Neural cell (in vitro differentiated cells): ENCODE data around the gene ZNF444. TPM values are rescaled to one million over a fixed set of nuclear protein-coding genes. Genes with fewer than 3 reads are reported as not detected.
A peak's percentile ranks its signal among the peaks of the same experiment; 100 is the strongest.

Source experiments
- H2AFZ ChIP-seq: fragments of 200-600, 300-800 bp; sonication (generic), shearing (Covaris generic); 2 replicates; pipeline ENCODE4 v1.6.0; 2014; ENCODE audit warnings: low read depth, mild to moderate bottlenecking, antibody characterized with exemption, low read length, moderate library complexity
- H3F3A ChIP-seq: fragments of 200-600 bp; shearing (Covaris generic); 2 replicates; pipeline ENCODE4 v1.6.1; 2016; ENCODE audit warnings: mild to moderate bottlenecking, moderate library complexity, mixed read lengths, antibody characterized with exemption, low read length; ENCODE audit not compliant: insufficient read depth, poor library complexity, severe bottlenecking
- H3K27ac ChIP-seq: fragments of 200-600, 300-800 bp; sonication (generic), shearing (Covaris generic); 2 replicates; pipeline ENCODE4 v1.5.1; 2014; ENCODE audit warnings: mild to moderate bottlenecking, low read length, moderate library complexity
- H3K27me3 ChIP-seq: fragments of 300-800, 200-600 bp; sonication (generic), shearing (Covaris generic); 2 replicates; pipeline ENCODE4 v1.6.0; 2014; ENCODE audit warnings: mild to moderate bottlenecking, low read depth, low read length, moderate library complexity; ENCODE audit not compliant: insufficient read depth
- H3K36me3 ChIP-seq: fragments of 300-800, 200-600 bp; sonication (generic), shearing (Covaris generic); 2 replicates; pipeline ENCODE4 v1.5.1; 2014; ENCODE audit warnings: mild to moderate bottlenecking, antibody characterized with exemption, low read length, moderate library complexity; ENCODE audit not compliant: insufficient read depth
- H3K4me2 ChIP-seq: fragments of 300-800, 200-600 bp; sonication (generic), shearing (Covaris generic); 2 replicates; pipeline ENCODE4 v1.6.0; 2014; ENCODE audit warnings: mild to moderate bottlenecking, low read length
- H3K4me3 ChIP-seq: fragments of 300-800, 200-600 bp; sonication (generic), shearing (Covaris generic); 2 replicates; pipeline ENCODE4 v1.5.1; 2014; ENCODE audit warnings: mild to moderate bottlenecking, low read length, moderate library complexity
- H3K79me2 ChIP-seq: fragments of 200-600 bp; shearing (Covaris generic); replicated peaks from 2 replicates; pipeline ENCODE4 v1.6.0; 2014; ENCODE audit warnings: mild to moderate bottlenecking, low read length, moderate library complexity; ENCODE audit not compliant: insufficient read depth
- H3K9ac ChIP-seq: fragments of 300-800, 200-600 bp; sonication (generic), shearing (Covaris generic); 2 replicates; pipeline ENCODE4 v1.6.1; 2016; ENCODE audit warnings: mild to moderate bottlenecking, low read length, mixed read lengths
- H3K9me2 ChIP-seq: fragments of 200-600 bp; shearing (Covaris generic); 2 replicates; pipeline ENCODE4 v1.6.1; 2016; ENCODE audit warnings: mild to moderate bottlenecking, low read length, mixed read lengths; ENCODE audit not compliant: insufficient read depth
- H3K9me3 ChIP-seq: fragments of 200-600, 300-800 bp; sonication (generic), shearing (Covaris generic); 2 replicates; pipeline ENCODE4 v1.6.1; 2016; ENCODE audit warnings: mild to moderate bottlenecking, mixed run types, low read length, moderate library complexity, mixed read lengths
- H4K20me1 ChIP-seq: fragments of 200-600 bp; shearing (Covaris generic); 2 replicates; pipeline ENCODE4 v1.6.1; 2016; ENCODE audit warnings: mild to moderate bottlenecking, mixed run types; ENCODE audit not compliant: insufficient read depth
- CTCF ChIP-seq: fragments of 450-650 bp; IDR thresholded peaks from 2 replicates; pipeline ENCODE4 v1.5.1; 2014; ENCODE audit warnings: antibody characterized with exemption, mild to moderate bottlenecking, moderate library complexity; ENCODE audit not compliant: poor library complexity, severe bottlenecking
- EP300 ChIP-seq: fragments of 450-650 bp; conservative IDR thresholded peaks from 2 replicates; pipeline ENCODE4 v1.6.1; 2014; ENCODE audit warnings: antibody characterized with exemption, mild to moderate bottlenecking, moderate library complexity; ENCODE audit not compliant: poor library complexity, severe bottlenecking
- EZH2 ChIP-seq: fragments of 200-600, 300-800 bp; shearing (Covaris generic), sonication (generic); IDR thresholded peaks from 2 replicates; pipeline ENCODE4 v1.6.1; 2014; ENCODE audit warnings: antibody characterized with exemption, low read length, borderline replicate concordance, mild to moderate bottlenecking; ENCODE audit not compliant: insufficient read depth, poor library complexity, severe bottlenecking
- MXI1 ChIP-seq: fragments of 450-650 bp; conservative IDR thresholded peaks from 2 replicates; pipeline ENCODE4 v1.6.1; 2014; ENCODE audit warnings: antibody characterized with exemption, mild to moderate bottlenecking; ENCODE audit not compliant: poor library complexity, severe bottlenecking
- POLR2AphosphoS5 ChIP-seq: IDR thresholded peaks from 2 replicates; pipeline ENCODE4 v1.6.1; 2012
- RAD21 ChIP-seq: fragments of 450-650 bp; conservative IDR thresholded peaks from 2 replicates; pipeline ENCODE4 v1.6.1; 2014; ENCODE audit warnings: antibody characterized with exemption, mild to moderate bottlenecking, moderate library complexity
- SMC3 ChIP-seq: fragments of 450-650 bp; conservative IDR thresholded peaks from 2 replicates; pipeline ENCODE4 v1.6.1; 2014; ENCODE audit warnings: antibody characterized with exemption, mild to moderate bottlenecking, moderate library complexity; ENCODE audit not compliant: poor library complexity
- TAF1 ChIP-seq: IDR thresholded peaks from 2 replicates; pipeline ENCODE4 v1.6.1; 2012; ENCODE audit warnings: low read depth
- polyA plus RNA-seq: library from polyadenylated mRNA; depleted of rRNA; stranded (reverse); fragments of >200 nt; gene quantifications from 2 replicates; pipeline ENCODE4 v1.2.3, GENCODE V29; 2014
- TF ChIP-seq, protein P1 (sequence below): IDR thresholded peaks from 2 replicates; pipeline ENCODE4 v1.6.1; 2012; ENCODE audit warnings: borderline replicate concordance

The ZNF444 gene
- polyA plus RNA-seq, 1 donor from 2014 or later: 45.6 TPM

- H3K9me2 ChIP-seq: no peaks in the 10 kb centered on the region
- TF ChIP-seq EP300 (no peak), POLR2AphosphoS5 (no peak), SMC3 (no peak), EZH2 (no peak), CTCF (no peak), TAF1 (no peak), MXI1 (no peak), RAD21 (no peak)
- TF ChIP-seq, protein P1, sequence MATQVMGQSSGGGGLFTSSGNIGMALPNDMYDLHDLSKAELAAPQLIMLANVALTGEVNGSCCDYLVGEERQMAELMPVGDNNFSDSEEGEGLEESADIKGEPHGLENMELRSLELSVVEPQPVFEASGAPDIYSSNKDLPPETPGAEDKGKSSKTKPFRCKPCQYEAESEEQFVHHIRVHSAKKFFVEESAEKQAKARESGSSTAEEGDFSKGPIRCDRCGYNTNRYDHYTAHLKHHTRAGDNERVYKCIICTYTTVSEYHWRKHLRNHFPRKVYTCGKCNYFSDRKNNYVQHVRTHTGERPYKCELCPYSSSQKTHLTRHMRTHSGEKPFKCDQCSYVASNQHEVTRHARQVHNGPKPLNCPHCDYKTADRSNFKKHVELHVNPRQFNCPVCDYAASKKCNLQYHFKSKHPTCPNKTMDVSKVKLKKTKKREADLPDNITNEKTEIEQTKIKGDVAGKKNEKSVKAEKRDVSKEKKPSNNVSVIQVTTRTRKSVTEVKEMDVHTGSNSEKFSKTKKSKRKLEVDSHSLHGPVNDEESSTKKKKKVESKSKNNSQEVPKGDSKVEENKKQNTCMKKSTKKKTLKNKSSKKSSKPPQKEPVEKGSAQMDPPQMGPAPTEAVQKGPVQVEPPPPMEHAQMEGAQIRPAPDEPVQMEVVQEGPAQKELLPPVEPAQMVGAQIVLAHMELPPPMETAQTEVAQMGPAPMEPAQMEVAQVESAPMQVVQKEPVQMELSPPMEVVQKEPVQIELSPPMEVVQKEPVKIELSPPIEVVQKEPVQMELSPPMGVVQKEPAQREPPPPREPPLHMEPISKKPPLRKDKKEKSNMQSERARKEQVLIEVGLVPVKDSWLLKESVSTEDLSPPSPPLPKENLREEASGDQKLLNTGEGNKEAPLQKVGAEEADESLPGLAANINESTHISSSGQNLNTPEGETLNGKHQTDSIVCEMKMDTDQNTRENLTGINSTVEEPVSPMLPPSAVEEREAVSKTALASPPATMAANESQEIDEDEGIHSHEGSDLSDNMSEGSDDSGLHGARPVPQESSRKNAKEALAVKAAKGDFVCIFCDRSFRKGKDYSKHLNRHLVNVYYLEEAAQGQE: no peak
- H3K4me3 ChIP-seq: peak overlapping the region; percentile 72
- peak overlapping the region; percentile 81 for H3K9ac ChIP-seq
- H3K27me3 ChIP-seq: no peaks in the 10 kb centered on the region
- H3K4me2 ChIP-seq: peak overlapping the region; percentile 76
- no peaks in the 10 kb centered on the region for H3K9me3 ChIP-seq
- no peaks in the 10 kb centered on the region for H3K36me3 ChIP-seq
- peak overlapping the region; percentile 86 for H3K27ac ChIP-seq
- H3K79me2 ChIP-seq: peaks cover 14% of the 10 kb centered on the region
- H4K20me1 ChIP-seq: no peaks in the 10 kb centered on the region
- H3F3A ChIP-seq: no peaks in the 10 kb centered on the region
- no peak overlapping the region for H2AFZ ChIP-seq
Measured at GRCh38 chr19:56141417-56141993, 418 bp downstream of the ZNF444 start.

DNA sequence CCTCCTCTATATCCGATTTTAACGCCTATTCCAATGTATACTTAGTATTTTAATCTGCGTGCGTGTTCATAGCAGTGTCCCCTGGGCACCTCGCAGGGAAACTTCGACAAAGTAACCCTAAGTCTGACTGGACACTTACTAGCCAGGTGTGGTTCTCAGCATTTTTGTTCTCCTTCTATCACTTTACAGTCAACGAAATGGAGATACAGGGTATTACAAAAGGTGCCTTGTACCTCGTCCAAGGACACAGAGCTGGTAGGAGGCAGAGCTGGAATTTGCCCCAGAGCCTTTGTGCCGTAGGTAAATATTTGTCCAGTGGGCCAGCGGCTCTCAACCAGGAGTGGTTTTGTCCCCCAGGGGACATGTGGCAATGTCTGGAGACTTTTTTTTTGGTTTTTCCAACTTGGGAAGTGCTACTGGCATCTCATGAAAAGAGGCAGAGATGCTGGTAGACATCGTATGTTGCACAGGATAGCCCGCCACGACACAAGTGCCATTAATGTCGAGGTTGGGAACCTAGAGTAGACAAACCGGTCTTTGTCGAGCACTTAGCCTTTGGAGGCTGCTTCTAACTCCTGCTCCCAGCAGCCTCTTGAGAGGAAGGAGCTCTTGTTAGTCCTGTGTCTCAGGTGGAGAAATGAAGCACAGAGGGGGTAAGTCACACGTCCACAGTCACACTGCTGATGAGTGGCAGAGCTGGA, 1.1 kb downstream of the ZNF444 start:
- H2AFZ ChIP-seq: no peak overlapping the region

More for the DNA sequence above, 1.1 kb downstream of the ZNF444 start:
- Histone ChIP-seq H3F3A (no peaks in the 10 kb centered on the region), H3K9me3 (no peaks in the 10 kb centered on the region), H3K79me2 (peaks cover 14% of the 10 kb centered on the region), H4K20me1 (no peaks in the 10 kb centered on the region), H3K36me3 (no peaks in the 10 kb centered on the region), H3K4me3 (peak overlapping the region; percentile 72), H3K27me3 (no peaks in the 10 kb centered on the region), H3K4me2 (peak overlapping the region; percentile 76), H3K27ac (peak overlapping the region; percentile 49), H3K9ac (peak overlapping the region; percentile 81), H3K9me2 (no peaks in the 10 kb centered on the region)
- TF ChIP-seq EZH2 (no peak), TAF1 (no peak), MXI1 (no peak), SMC3 (no peak), POLR2AphosphoS5 (no peak)
